SK-N-SH (cell line): ENCODE results near the gene TFE3. TPM values are rescaled to one million over a fixed set of nuclear protein-coding genes. Genes with fewer than 3 reads are reported as not detected.

ENCODE experiments used
- CTCF ChIA-PET: fragments of 300-600, 350-600 bp; formaldehyde crosslinking; extraction: SDS; loops from one replicate; lab custom pipeline; 2021; lab: Yijun Ruan, JAX
- POLR2A ChIA-PET: fragments of 350-600 bp; sonication (Branson Sonifier 250); formaldehyde crosslinking; extraction: SDS; loops from one replicate; lab custom pipeline; 2020; ENCODE audit warnings: antibody characterized with exemption, inconsistent platforms; lab: Yijun Ruan, JAX
- DNase-seq: peaks from one replicate; pipeline ENCODE4 v3.0.0; 2012
- H2AFZ ChIP-seq: fragments of 200-600 bp; sonication (generic); 2 replicates; pipeline ENCODE4 v1.8.1; 2016; ENCODE audit warnings: antibody characterized with exemption, mild to moderate bottlenecking, low read depth
- H3F3A ChIP-seq: fragments of 200-600 bp; sonication (generic); replicated peaks from 2 replicates; pipeline ENCODE3; 2016; ENCODE audit warnings: antibody characterized with exemption, mild to moderate bottlenecking; ENCODE audit not compliant: insufficient read depth
- H3K27ac ChIP-seq, 2 experiments: fragments of 200-500 bp in 1 of 2; fragments of 200-600 bp in 1 of 2; sonication (Bioruptor generic) in 1 of 2; sonication (generic), shearing (Covaris generic) in 1 of 2; 2 replicates each; pipeline versions ENCODE4 v1.5.1 to v1.6.1; 2014 to 2016; ENCODE audit warnings: low read depth in 2 of 2, inconsistent platforms in 1 of 2, low read length in 1 of 2, mild to moderate bottlenecking in 1 of 2, mixed read lengths in 1 of 2
- H3K27me3 ChIP-seq: fragments of 200-600 bp; sonication (generic), shearing (Covaris generic); 2 replicates; pipeline ENCODE4 v1.6.1; 2016; ENCODE audit warnings: mixed run types; ENCODE audit not compliant: insufficient read depth
- H3K36me3 ChIP-seq, 2 experiments: fragments of 200-500 bp in 1 of 2; fragments of 200-600 bp in 1 of 2; sonication (Bioruptor generic) in 1 of 2; sonication (generic) in 1 of 2; replicated peaks in 1 of 2; 2 replicates each; pipeline versions ENCODE3 to v1.5.1; 2014 to 2016; ENCODE audit warnings: low read length in 1 of 2, mild to moderate bottlenecking in 1 of 2; ENCODE audit not compliant: insufficient read depth in 2 of 2, control insufficient read depth in 1 of 2
- H3K4me1 ChIP-seq, 2 experiments: fragments of 200-500 bp in 1 of 2; fragments of 200-600 bp in 1 of 2; sonication (Bioruptor generic) in 1 of 2; sonication (generic), shearing (Covaris generic) in 1 of 2; 2 replicates each; pipeline versions ENCODE4 v1.5.1 to v1.6.1; 2014 to 2016; ENCODE audit warnings: low read depth in 1 of 2, low read length in 1 of 2, mixed run types in 1 of 2; ENCODE audit not compliant: insufficient read depth in 2 of 2, control insufficient read depth in 1 of 2
- H3K4me2 ChIP-seq: fragments of 200-600 bp; sonication (generic), shearing (Covaris generic); 2 replicates; pipeline ENCODE4 v1.6.1; 2017; ENCODE audit warnings: mixed run types
- H3K4me3 ChIP-seq, 2 experiments: fragments of 200-500 bp in 1 of 2; fragments of 200-600 bp in 1 of 2; sonication (Bioruptor generic) in 1 of 2; sonication (generic), shearing (Covaris generic) in 1 of 2; 2 replicates each; pipeline versions ENCODE4 v1.5.1 to v1.8.1; 2014 to 2016; ENCODE audit warnings: low read depth in 2 of 2, inconsistent platforms in 1 of 2, low read length in 1 of 2, mild to moderate bottlenecking in 1 of 2, mixed read lengths in 1 of 2, moderate library complexity in 1 of 2
- H3K79me2 ChIP-seq: fragments of 200-600 bp; sonication (generic); 2 replicates; pipeline ENCODE4 v1.8.1; 2017; ENCODE audit warnings: mild to moderate bottlenecking; ENCODE audit not compliant: insufficient read depth
- H3K9ac ChIP-seq: fragments of 200-600 bp; sonication (generic); 2 replicates; pipeline ENCODE4 v1.6.1; 2017; ENCODE audit warnings: mixed run types
- H3K9me2 ChIP-seq: fragments of 200-600 bp; sonication (generic); 2 replicates; pipeline ENCODE4 v1.6.1; 2017; ENCODE audit warnings: mixed run types
- H3K9me3 ChIP-seq: fragments of 200-600 bp; sonication (generic); 2 replicates; pipeline ENCODE4 v1.6.1; 2017; ENCODE audit warnings: mixed run types, mild to moderate bottlenecking, moderate library complexity
- H4K20me1 ChIP-seq: fragments of 200-600 bp; sonication (generic); 2 replicates; pipeline ENCODE4 v1.6.1; 2017; ENCODE audit warnings: mild to moderate bottlenecking, mixed run types; ENCODE audit not compliant: insufficient read depth
- CHD2 ChIP-seq: fragments of 150-350 bp; IDR thresholded peaks from 2 replicates; pipeline ENCODE4 v1.6.1; 2018; ENCODE audit warnings: low read length; ENCODE audit not compliant: partially characterized antibody
- CTCF ChIP-seq: fragments of 200-600 bp; sonication (generic); IDR thresholded peaks from 2 replicates; pipeline ENCODE4 v1.6.1; 2017; ENCODE audit warnings: antibody characterized with exemption, mild to moderate bottlenecking, moderate library complexity
- EZH2phosphoT487 ChIP-seq: fragments of 200-600 bp; sonication (generic); IDR thresholded peaks from 2 replicates; pipeline ENCODE4 v1.6.1; 2017; ENCODE audit warnings: low read depth, mixed run types, mild to moderate bottlenecking, antibody characterized with exemption, moderate library complexity, borderline replicate concordance
- GABPA ChIP-seq: IDR thresholded peaks from 2 replicates; pipeline ENCODE4 v1.4.0; 2012; ENCODE audit warnings: low read depth, mild to moderate bottlenecking
- MXI1 ChIP-seq: IDR thresholded peaks from 2 replicates; pipeline ENCODE4 v1.6.1; 2012; ENCODE audit warnings: mild to moderate bottlenecking, low read depth, low read length, improper control_type of control experiment
- NRF1 ChIP-seq: IDR thresholded peaks from 2 replicates; pipeline ENCODE4 v1.6.1; 2012; ENCODE audit warnings: low read depth, mild to moderate bottlenecking, low read length
- RAD21 ChIP-seq: IDR thresholded peaks from 2 replicates; pipeline ENCODE4 v1.6.1; 2012; ENCODE audit warnings: mild to moderate bottlenecking, low read length
- RFX5 ChIP-seq: IDR thresholded peaks from 2 replicates; pipeline ENCODE4 v1.6.1; 2012; ENCODE audit warnings: mild to moderate bottlenecking, improper control_type of control experiment, low read length
- RXRA ChIP-seq: IDR thresholded peaks from 2 replicates; pipeline ENCODE4 v1.4.0; 2012; ENCODE audit warnings: low read depth, mild to moderate bottlenecking, borderline replicate concordance
- TEAD4 ChIP-seq: IDR thresholded peaks from 2 replicates; pipeline ENCODE4 v1.4.0; 2012; ENCODE audit warnings: mild to moderate bottlenecking, borderline replicate concordance; ENCODE audit not compliant: insufficient read depth
- USF1 ChIP-seq: IDR thresholded peaks from 2 replicates; pipeline ENCODE4 v1.4.0; 2012; ENCODE audit warnings: low read depth, borderline replicate concordance
- ZBTB33 ChIP-seq: IDR thresholded peaks from 2 replicates; pipeline ENCODE4 v1.4.0; 2012; ENCODE audit warnings: low read depth, borderline replicate concordance
- WGBS: methylation state at CpG from one replicate; pipeline ENCODE4 v1.1.6; 2017; ENCODE audit warnings: low lambda C conversion rate; 5-methylcytosine and 5-hydroxymethylcytosine counted together
- polyA plus RNA-seq, 3 experiments: library from polyadenylated mRNA; depleted of rRNA; stranded (reverse); fragments of >200 nt; gene quantifications; 2 replicates each; pipeline ENCODE4 v1.2.3, GENCODE V29; 2012
- TF ChIP-seq, protein P1 (sequence below): IDR thresholded peaks from 2 replicates; pipeline ENCODE4 v1.4.0; 2012; ENCODE audit warnings: low read depth

The TFE3 gene
- polyA plus RNA-seq, 1 of the 3 experiments (the other 2 are of a cell fraction): 14.0 TPM

GRCh38 chrX:49061490-49061889 is 18.3 kb upstream of the TFE3 start:
- Histone ChIP-seq H3K9me2 (no peaks in the 10 kb centered on the region), H3K4me1 (no peaks in the 10 kb centered on the region), H2AFZ (no peak overlapping the region), H3K9me3 (no peaks in the 10 kb centered on the region), H3K79me2 (no peaks in the 10 kb centered on the region), H3K4me2 (no peak overlapping the region), H3F3A (no peaks in the 10 kb centered on the region), H3K36me3 (no peaks in the 10 kb centered on the region), H3K4me3 (no peak overlapping the region), H4K20me1 (no peaks in the 10 kb centered on the region), H3K27me3 (peaks cover 3% of the 10 kb centered on the region; the same call in 1 of the 2 replicates), H3K9ac (no peak overlapping the region), H3K27ac (no peak overlapping the region)
- no peak for TF ChIP-seq RAD21
- TF ChIP-seq TEAD4: no peak
- no peak for TF ChIP-seq EZH2phosphoT487
- no peak for TF ChIP-seq USF1
- TF ChIP-seq, protein P1, sequence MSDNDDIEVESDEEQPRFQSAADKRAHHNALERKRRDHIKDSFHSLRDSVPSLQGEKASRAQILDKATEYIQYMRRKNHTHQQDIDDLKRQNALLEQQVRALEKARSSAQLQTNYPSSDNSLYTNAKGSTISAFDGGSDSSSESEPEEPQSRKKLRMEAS: no peak
- TF ChIP-seq RFX5: no peak
- TF ChIP-seq RXRA: no peak
- TF ChIP-seq NRF1: no peak
- TF ChIP-seq CTCF: no peak
- TF ChIP-seq GABPA: no peak
- no peak for TF ChIP-seq ZBTB33
- TF ChIP-seq CHD2: no peak
- no peak for TF ChIP-seq MXI1
- CTCF ChIA-PET: no interaction called here
- WGBS: 65% methylated on average over 7 of the region's 7 CpGs
- POLR2A ChIA-PET: no interaction called here
- no peak for DNase-seq
